ENCODE measurements around the gene LRRTM3. TPM values are rescaled to one million over a fixed set of nuclear protein-coding genes. Genes with fewer than 3 reads are reported as not detected.

LRRTM3 gene
- polyA plus RNA-seq, 1 of the 3 experiments (the other 2 are of a cell fraction) = not detected

- 0 out of 2 replicates have a peak, but pooled peaks have one; percentile 26 for TF ChIP-seq MAX (IDR thresholded peaks at IDR 0.05; ENCODE audit: low read depth)
- TF ChIP-seq EZH2phosphoT487 (IDR thresholded peaks at IDR 0.05; ENCODE audit: borderline replicate concordance, low read depth) = no peak
- no peak for TF ChIP-seq SIN3A (IDR thresholded peaks at IDR 0.05; ENCODE audit: borderline replicate concordance, low read depth, low read length)
- TF ChIP-seq TCF12 (IDR thresholded peaks at IDR 0.05) = no peak
These were observed at the start of gene LRRTM3 (continued) for GRCh38 chr10:66925896-66926715.

- Histone ChIP-seq H3K4me1 (ENCODE audit: control insufficient read depth in 1 of 2, insufficient read depth in 2 of 2, low read depth in 1 of 2, low read length in 1 of 2) (no peaks in the 10 kb centered on the region), H3K9me2 (no peaks in the 10 kb centered on the region), H2AFZ (ENCODE audit: low read depth) (no peak overlapping the region), H3K4me3 (ENCODE audit: low read depth in 2 of 2, low read length in 1 of 2) (no peak overlapping the region), H3K27me3 (ENCODE audit: insufficient read depth) (peaks cover 13% of the 10 kb centered on the region), H3F3A (replicated peaks; ENCODE audit: insufficient read depth) (no peaks in the 10 kb centered on the region), H3K9me3 (no peaks in the 10 kb centered on the region), H3K27ac (ENCODE audit: low read depth in 2 of 2, low read length in 1 of 2) (no peak overlapping the region), H3K79me2 (ENCODE audit: insufficient read depth) (no peaks in the 10 kb centered on the region), H3K36me3 (replicated peaks in 1 of 2; ENCODE audit: control insufficient read depth in 1 of 2, insufficient read depth in 2 of 2, low read length in 1 of 2) (no peaks in the 10 kb centered on the region), H3K4me2 (no peak overlapping the region), H4K20me1 (ENCODE audit: insufficient read depth) (no peaks in the 10 kb centered on the region), H3K9ac (no peak overlapping the region)
- ChIA-PET CTCF (no interaction called here), POLR2A (no interaction called here)
- DNase-seq = no peak
- TF ChIP-seq NRF1 (IDR thresholded peaks at IDR 0.05; ENCODE audit: low read depth, low read length) = no peak
- TF ChIP-seq CHD2 (IDR thresholded peaks at IDR 0.05; ENCODE audit: low read length, partially characterized antibody) = no peak
- TF ChIP-seq SMC3 (IDR thresholded peaks at IDR 0.05; ENCODE audit: low read depth, low read length) = no peak
- TF ChIP-seq ELF1 (IDR thresholded peaks at IDR 0.05) = no peak
- no peak for TF ChIP-seq EP300 (IDR thresholded peaks at IDR 0.05; ENCODE audit: borderline replicate concordance in 1 of 2, low read depth in 1 of 2, low read length in 1 of 2)
- 0% methylated on average over 2 of the region's 2 CpGs for WGBS (ENCODE audit: low lambda C conversion rate)
These were observed 48.5 kb upstream of the LRRTM3 start for GRCh38 chr10:66877361-66877760.

- H3K9me3 ChIP-seq = no peaks in the 10 kb centered on the region
- WGBS (ENCODE audit: low lambda C conversion rate) = 0% methylated on average over 1 of the region's 1 CpG
- peaks cover 13% of the 10 kb centered on the region for H3K27me3 ChIP-seq (ENCODE audit: insufficient read depth)
- H3K4me1 ChIP-seq (ENCODE audit: control insufficient read depth in 1 of 2, insufficient read depth in 2 of 2, low read depth in 1 of 2, low read length in 1 of 2) = no peaks in the 10 kb centered on the region
- H3F3A ChIP-seq (replicated peaks; ENCODE audit: insufficient read depth) = no peaks in the 10 kb centered on the region
- no peaks in the 10 kb centered on the region for H3K9me2 ChIP-seq
- TF ChIP-seq MXI1 (IDR thresholded peaks at IDR 0.05; ENCODE audit: low read depth, low read length) (no peak), NFIC (IDR thresholded peaks at IDR 0.05; ENCODE audit: borderline replicate concordance) (no peak), GATA2 (CRISPR knock-in tag; IDR thresholded peaks at IDR 0.05) (no peak), RXRA (IDR thresholded peaks at IDR 0.05; ENCODE audit: borderline replicate concordance, low read depth) (no peak), TCF12 (IDR thresholded peaks at IDR 0.05) (no peak), RCOR1 (IDR thresholded peaks at IDR 0.05; ENCODE audit: low read length) (no peak)
- TF ChIP-seq, protein P1, sequence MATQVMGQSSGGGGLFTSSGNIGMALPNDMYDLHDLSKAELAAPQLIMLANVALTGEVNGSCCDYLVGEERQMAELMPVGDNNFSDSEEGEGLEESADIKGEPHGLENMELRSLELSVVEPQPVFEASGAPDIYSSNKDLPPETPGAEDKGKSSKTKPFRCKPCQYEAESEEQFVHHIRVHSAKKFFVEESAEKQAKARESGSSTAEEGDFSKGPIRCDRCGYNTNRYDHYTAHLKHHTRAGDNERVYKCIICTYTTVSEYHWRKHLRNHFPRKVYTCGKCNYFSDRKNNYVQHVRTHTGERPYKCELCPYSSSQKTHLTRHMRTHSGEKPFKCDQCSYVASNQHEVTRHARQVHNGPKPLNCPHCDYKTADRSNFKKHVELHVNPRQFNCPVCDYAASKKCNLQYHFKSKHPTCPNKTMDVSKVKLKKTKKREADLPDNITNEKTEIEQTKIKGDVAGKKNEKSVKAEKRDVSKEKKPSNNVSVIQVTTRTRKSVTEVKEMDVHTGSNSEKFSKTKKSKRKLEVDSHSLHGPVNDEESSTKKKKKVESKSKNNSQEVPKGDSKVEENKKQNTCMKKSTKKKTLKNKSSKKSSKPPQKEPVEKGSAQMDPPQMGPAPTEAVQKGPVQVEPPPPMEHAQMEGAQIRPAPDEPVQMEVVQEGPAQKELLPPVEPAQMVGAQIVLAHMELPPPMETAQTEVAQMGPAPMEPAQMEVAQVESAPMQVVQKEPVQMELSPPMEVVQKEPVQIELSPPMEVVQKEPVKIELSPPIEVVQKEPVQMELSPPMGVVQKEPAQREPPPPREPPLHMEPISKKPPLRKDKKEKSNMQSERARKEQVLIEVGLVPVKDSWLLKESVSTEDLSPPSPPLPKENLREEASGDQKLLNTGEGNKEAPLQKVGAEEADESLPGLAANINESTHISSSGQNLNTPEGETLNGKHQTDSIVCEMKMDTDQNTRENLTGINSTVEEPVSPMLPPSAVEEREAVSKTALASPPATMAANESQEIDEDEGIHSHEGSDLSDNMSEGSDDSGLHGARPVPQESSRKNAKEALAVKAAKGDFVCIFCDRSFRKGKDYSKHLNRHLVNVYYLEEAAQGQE (IDR thresholded peaks at IDR 0.05; ENCODE audit: low read depth, low read length) = no peak
- no peaks in the 10 kb centered on the region for H3K79me2 ChIP-seq (ENCODE audit: insufficient read depth)
- no peak overlapping the region for H3K4me2 ChIP-seq
- DNase-seq = no peak
- H4K20me1 ChIP-seq (ENCODE audit: insufficient read depth) = no peaks in the 10 kb centered on the region
- CTCF ChIA-PET = no interaction called here
- no peak overlapping the region for H3K9ac ChIP-seq
- no peak overlapping the region for H3K4me3 ChIP-seq (ENCODE audit: low read depth in 2 of 2, low read length in 1 of 2)
- POLR2A ChIA-PET = no interaction called here
- no peak overlapping the region for H3K27ac ChIP-seq (ENCODE audit: low read depth in 2 of 2, low read length in 1 of 2)
- H2AFZ ChIP-seq (ENCODE audit: low read depth) = no peak overlapping the region
- no peaks in the 10 kb centered on the region for H3K36me3 ChIP-seq (replicated peaks in 1 of 2; ENCODE audit: control insufficient read depth in 1 of 2, insufficient read depth in 2 of 2, low read length in 1 of 2)
These were observed 45.5 kb upstream of the LRRTM3 start for GRCh38 chr10:66880292-66880691.
